ENCODE results near the gene TPD52L2. TPM values are rescaled to one million over a fixed set of nuclear protein-coding genes. Genes with fewer than 3 reads are reported as not detected.

TPD52L2 gene
- total and polyA plus RNA-seq, 2 donors (not counting 1 experiment from before 2014, with no cell fraction given), result 39.9 to 41.3 TPM

- Histone ChIP-seq H3K27ac (ENCODE audit: low read length in 2 of 2) (no peak overlapping the region), H3K27me3 (replicated peaks in 1 of 4; ENCODE audit: control extremely low read depth in 1 of 4, control insufficient read depth in 3 of 4, insufficient read depth in 4 of 4, low read length in 3 of 4) (no peaks in the 10 kb centered on the region), H2AFZ (ENCODE audit: insufficient read depth, low read depth, low read length, poor library complexity, severe bottlenecking) (no peak overlapping the region), H3K4me2 (replicated peaks; ENCODE audit: low read depth, low read length, poor library complexity, severe bottlenecking) (no peak overlapping the region), H3K9me3 (ENCODE audit: control extremely low read depth in 1 of 3, control insufficient read depth in 2 of 3, insufficient read depth in 1 of 3, low read length in 2 of 3) (peaks cover 0 to 28% (median 0%) of the 10 kb centered on the region in 3 donors), H4K20me1 (ENCODE audit: control insufficient read depth, insufficient read depth, low read length, poor library complexity, severe bottlenecking) (peaks cover 84% of the 10 kb centered on the region), H3K79me2 (ENCODE audit: control insufficient read depth, insufficient read depth, low read length) (peaks cover 39% of the 10 kb centered on the region), H3K36me3 (replicated peaks in 1 of 2; ENCODE audit: control extremely low read depth in 1 of 2, control insufficient read depth in 1 of 2, extremely low read depth in 1 of 2, insufficient read depth in 2 of 2, low read length in 1 of 2) (peaks cover 3 to 58% of the 10 kb centered on the region in 2 experiments), H3K4me1 (ENCODE audit: control insufficient read depth in 2 of 2, insufficient read depth in 2 of 2, low read length in 2 of 2) (peaks cover 9 to 14% of the 10 kb centered on the region in 2 donors), H3K4me3 (ENCODE audit: control extremely low read depth in 1 of 5, extremely low read depth in 1 of 5, insufficient read depth in 1 of 5, low read depth in 2 of 5, low read length in 4 of 5) (no peak overlapping the region), H3K9ac (ENCODE audit: low read length) (no peak overlapping the region)
- intact Hi-C loops (cut with micrococcal nuclease), result no loop called here
- H3K9me3 Mint-ChIP-seq (ENCODE audit: insufficient read depth), result no peaks in the 10 kb centered on the region
- H3K27me3 Mint-ChIP-seq, result no peaks in the 10 kb centered on the region
- ChIA-PET POLR2A (no interaction called here), CTCF (interaction anchor here (0.6 kb wide), 1 partner anchor 9 kb away, joined by 3 read pairs; no protein-coding TSS in a partner anchor)
- ATAC-seq (ENCODE audit: low read depth), result no peak
- H3K4me1 Mint-ChIP-seq, result peaks cover 12% of the 10 kb centered on the region
- no peak overlapping the region for H3K4me3 Mint-ChIP-seq
- WGBS (ENCODE audit: insufficient coverage), result 97% methylated on average over 11 of the region's 14 CpGs
- DNase-seq, result no peak
- no peak for TF ChIP-seq CTCF (IDR thresholded peaks at IDR 0.05)
- H3K27ac Mint-ChIP-seq, result no peak overlapping the region
Measured at GRCh38 chr20:63937596-63937995, 72.5 kb downstream of the TPD52L2 start.

DNA sequence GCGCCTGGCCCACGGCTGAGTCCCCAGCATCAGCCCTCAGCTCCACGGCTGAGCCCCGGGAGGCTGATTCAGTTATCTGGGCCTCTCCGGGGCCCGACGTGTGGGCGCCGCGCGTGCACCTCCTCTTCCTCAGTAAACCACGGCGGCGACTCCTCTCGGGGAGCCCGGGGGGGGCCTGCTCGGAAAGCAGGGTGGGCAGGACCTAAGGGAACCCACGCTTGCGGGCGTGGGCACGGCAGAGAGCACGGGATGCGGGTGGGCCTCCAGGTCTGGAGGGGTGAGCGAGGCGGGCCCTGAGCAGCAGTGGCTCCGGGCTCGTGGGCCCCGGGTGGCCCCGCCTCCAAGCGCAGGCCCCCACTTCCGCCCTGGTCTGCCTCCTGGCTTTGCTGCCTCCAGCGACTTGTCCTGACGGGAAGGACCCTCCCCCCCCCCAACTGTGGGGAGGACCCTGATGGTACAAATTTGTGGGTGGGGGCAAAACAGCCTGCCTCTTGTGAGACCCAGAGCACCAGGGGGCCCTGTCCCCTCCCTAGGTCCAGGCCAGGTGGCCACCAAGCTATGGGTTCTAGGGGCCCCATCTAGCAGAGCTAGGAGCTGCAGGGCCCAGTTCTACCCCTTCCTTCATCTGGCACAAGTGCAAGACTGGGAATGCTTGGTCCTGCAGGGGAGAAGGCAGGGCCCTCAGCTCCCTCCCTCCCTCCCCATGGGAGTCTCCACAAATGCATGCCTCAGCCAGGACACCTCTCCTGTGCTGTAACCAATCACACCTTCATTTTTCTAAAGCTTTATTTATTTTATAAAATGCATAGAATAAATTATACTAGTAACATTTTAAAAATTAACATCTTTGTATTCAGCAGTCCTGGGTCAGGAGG lies 74.2 kb downstream of the TPD52L2 start:
- peaks cover 3 to 63% of the 10 kb centered on the region in 2 experiments for H3K36me3 ChIP-seq (replicated peaks in 1 of 2; ENCODE audit: control extremely low read depth in 1 of 2, control insufficient read depth in 1 of 2, extremely low read depth in 1 of 2, insufficient read depth in 2 of 2, low read length in 1 of 2)
- no peak for ATAC-seq (ENCODE audit: low read depth)
- no peaks in the 10 kb centered on the region for H3K27me3 Mint-ChIP-seq
- DNase-seq, result peak; percentile 21
- H3K27me3 ChIP-seq (replicated peaks in 1 of 4; ENCODE audit: control extremely low read depth in 1 of 4, control insufficient read depth in 3 of 4, insufficient read depth in 4 of 4, low read length in 3 of 4), result no peaks in the 10 kb centered on the region
- H3K79me2 ChIP-seq (ENCODE audit: control insufficient read depth, insufficient read depth, low read length), result peaks cover 44% of the 10 kb centered on the region
- no peak for TF ChIP-seq CTCF (IDR thresholded peaks at IDR 0.05)
- no peak for TF ChIP-seq EZH2 (IDR thresholded peaks at IDR 0.05; ENCODE audit: borderline replicate concordance, insufficient read depth, low read depth, low read length, poor library complexity, severe bottlenecking)
- 94% methylated on average over 17 of the region's 33 CpGs for WGBS (ENCODE audit: insufficient coverage)
- ChIA-PET CTCF (no interaction called here), POLR2A (interaction anchor here (0.6 kb wide), 1 partner anchor 27 kb away, joined by 4 read pairs; no protein-coding TSS in a partner anchor)
- no peak overlapping the region for H3K4me3 ChIP-seq (ENCODE audit: control extremely low read depth in 1 of 5, extremely low read depth in 1 of 5, insufficient read depth in 1 of 5, low read depth in 2 of 5, low read length in 4 of 5)
- H3K27ac ChIP-seq (ENCODE audit: low read length in 2 of 2), result no peak overlapping the region
- no peak overlapping the region for H3K27ac Mint-ChIP-seq
- no peak overlapping the region for H2AFZ ChIP-seq (ENCODE audit: insufficient read depth, low read depth, low read length, poor library complexity, severe bottlenecking)
- intact Hi-C loops (cut with micrococcal nuclease), result no loop called here
- peaks cover 9 to 15% of the 10 kb centered on the region in 2 donors for H3K4me1 ChIP-seq (ENCODE audit: control insufficient read depth in 2 of 2, insufficient read depth in 2 of 2, low read length in 2 of 2)
- H3K9me3 ChIP-seq (ENCODE audit: control extremely low read depth in 1 of 3, control insufficient read depth in 2 of 3, insufficient read depth in 1 of 3, low read length in 2 of 3), result peaks cover 0 to 29% (median 0%) of the 10 kb centered on the region in 3 donors
- no peak overlapping the region for H3K9ac ChIP-seq (ENCODE audit: low read length)
- H4K20me1 ChIP-seq (ENCODE audit: control insufficient read depth, insufficient read depth, low read length, poor library complexity, severe bottlenecking), result peaks cover 84% of the 10 kb centered on the region
- H3K9me3 Mint-ChIP-seq (ENCODE audit: insufficient read depth), result no peaks in the 10 kb centered on the region
- no peak overlapping the region for H3K4me3 Mint-ChIP-seq
- H3K4me2 ChIP-seq (replicated peaks; ENCODE audit: low read depth, low read length, poor library complexity, severe bottlenecking), result no peak overlapping the region
- peaks cover 13% of the 10 kb centered on the region for H3K4me1 Mint-ChIP-seq
